SU-DHL-6 (cell line): ENCODE data around the gene WDR5.

Experiments used
- EZH2phosphoT487 ChIP-seq: fragments of 200-600 bp; sonication (generic), shearing (Covaris generic); conservative IDR thresholded peaks from 2 replicates; pipeline ENCODE4 v1.6.1; 2018; ENCODE audit warnings: mild to moderate bottlenecking, antibody characterized with exemption, low read length, moderate library complexity, mixed read lengths
- TF ChIP-seq, protein P1 (sequence below): fragments of 200-600 bp; sonication (generic); IDR thresholded peaks from one replicate; pipeline ENCODE4 v1.5.1; 2017; ENCODE audit warnings: antibody characterized with exemption, mild to moderate bottlenecking, low read length, moderate library complexity; ENCODE audit not compliant: insufficient read depth, poor library complexity, severe bottlenecking

- TF ChIP-seq, protein P1, sequence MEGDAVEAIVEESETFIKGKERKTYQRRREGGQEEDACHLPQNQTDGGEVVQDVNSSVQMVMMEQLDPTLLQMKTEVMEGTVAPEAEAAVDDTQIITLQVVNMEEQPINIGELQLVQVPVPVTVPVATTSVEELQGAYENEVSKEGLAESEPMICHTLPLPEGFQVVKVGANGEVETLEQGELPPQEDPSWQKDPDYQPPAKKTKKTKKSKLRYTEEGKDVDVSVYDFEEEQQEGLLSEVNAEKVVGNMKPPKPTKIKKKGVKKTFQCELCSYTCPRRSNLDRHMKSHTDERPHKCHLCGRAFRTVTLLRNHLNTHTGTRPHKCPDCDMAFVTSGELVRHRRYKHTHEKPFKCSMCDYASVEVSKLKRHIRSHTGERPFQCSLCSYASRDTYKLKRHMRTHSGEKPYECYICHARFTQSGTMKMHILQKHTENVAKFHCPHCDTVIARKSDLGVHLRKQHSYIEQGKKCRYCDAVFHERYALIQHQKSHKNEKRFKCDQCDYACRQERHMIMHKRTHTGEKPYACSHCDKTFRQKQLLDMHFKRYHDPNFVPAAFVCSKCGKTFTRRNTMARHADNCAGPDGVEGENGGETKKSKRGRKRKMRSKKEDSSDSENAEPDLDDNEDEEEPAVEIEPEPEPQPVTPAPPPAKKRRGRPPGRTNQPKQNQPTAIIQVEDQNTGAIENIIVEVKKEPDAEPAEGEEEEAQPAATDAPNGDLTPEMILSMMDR = no peak
- no peak for TF ChIP-seq EZH2phosphoT487
These were observed 67.3 kb downstream of the WDR5 start for GRCh38 chr9:134203224-134203623.
